PFSK-1 (cell line): ENCODE data around the gene HMCN2. TPM values are rescaled to one million over a fixed set of nuclear protein-coding genes. Genes with fewer than 3 reads are reported as not detected.

Source experiments
- FOXP2 ChIP-seq: optimal IDR thresholded peaks from 2 replicates; pipeline ENCODE3; 2011; ENCODE audit warnings: borderline replicate concordance, control low read depth, inconsistent platforms; ENCODE audit not compliant: insufficient read depth; ENCODE audit errors: extremely low read length, extremely low read depth
- POLR2AphosphoS5 ChIP-seq: IDR thresholded peaks from 2 replicates; pipeline ENCODE4 v1.6.1; 2012; ENCODE audit warnings: low read depth, mild to moderate bottlenecking, control low read depth, low read length, moderate library complexity
- REST ChIP-seq, 2 experiments: IDR thresholded peaks; 2 replicates each; pipeline versions ENCODE4 v1.6.1 to v1.8.0; 2011 to 2012; ENCODE audit warnings: low read depth in 2 of 2, low read length in 2 of 2, control low read depth in 1 of 2, inconsistent platforms in 1 of 2, mild to moderate bottlenecking in 1 of 2, moderate library complexity in 1 of 2; ENCODE audit not compliant: insufficient read depth in 1 of 2
- SIN3A ChIP-seq: IDR thresholded peaks from 2 replicates; pipeline ENCODE4 v1.6.1; 2012; ENCODE audit warnings: mild to moderate bottlenecking, low read length, moderate library complexity, borderline replicate concordance; ENCODE audit not compliant: insufficient read depth
- TAF1 ChIP-seq: IDR thresholded peaks from 2 replicates; pipeline ENCODE4 v1.6.1; 2012; ENCODE audit warnings: low read length, control low read depth, borderline replicate concordance; ENCODE audit not compliant: insufficient read depth
- polyA plus RNA-seq: library from polyadenylated mRNA; unstranded; fragments of >200 nt; gene quantifications from one replicate; pipeline ENCODE4 v1.2.1, GENCODE V29; 2012; ENCODE audit warnings: low read depth, missing spikeins; ENCODE audit not compliant: insufficient read length

The HMCN2 gene, protein sequence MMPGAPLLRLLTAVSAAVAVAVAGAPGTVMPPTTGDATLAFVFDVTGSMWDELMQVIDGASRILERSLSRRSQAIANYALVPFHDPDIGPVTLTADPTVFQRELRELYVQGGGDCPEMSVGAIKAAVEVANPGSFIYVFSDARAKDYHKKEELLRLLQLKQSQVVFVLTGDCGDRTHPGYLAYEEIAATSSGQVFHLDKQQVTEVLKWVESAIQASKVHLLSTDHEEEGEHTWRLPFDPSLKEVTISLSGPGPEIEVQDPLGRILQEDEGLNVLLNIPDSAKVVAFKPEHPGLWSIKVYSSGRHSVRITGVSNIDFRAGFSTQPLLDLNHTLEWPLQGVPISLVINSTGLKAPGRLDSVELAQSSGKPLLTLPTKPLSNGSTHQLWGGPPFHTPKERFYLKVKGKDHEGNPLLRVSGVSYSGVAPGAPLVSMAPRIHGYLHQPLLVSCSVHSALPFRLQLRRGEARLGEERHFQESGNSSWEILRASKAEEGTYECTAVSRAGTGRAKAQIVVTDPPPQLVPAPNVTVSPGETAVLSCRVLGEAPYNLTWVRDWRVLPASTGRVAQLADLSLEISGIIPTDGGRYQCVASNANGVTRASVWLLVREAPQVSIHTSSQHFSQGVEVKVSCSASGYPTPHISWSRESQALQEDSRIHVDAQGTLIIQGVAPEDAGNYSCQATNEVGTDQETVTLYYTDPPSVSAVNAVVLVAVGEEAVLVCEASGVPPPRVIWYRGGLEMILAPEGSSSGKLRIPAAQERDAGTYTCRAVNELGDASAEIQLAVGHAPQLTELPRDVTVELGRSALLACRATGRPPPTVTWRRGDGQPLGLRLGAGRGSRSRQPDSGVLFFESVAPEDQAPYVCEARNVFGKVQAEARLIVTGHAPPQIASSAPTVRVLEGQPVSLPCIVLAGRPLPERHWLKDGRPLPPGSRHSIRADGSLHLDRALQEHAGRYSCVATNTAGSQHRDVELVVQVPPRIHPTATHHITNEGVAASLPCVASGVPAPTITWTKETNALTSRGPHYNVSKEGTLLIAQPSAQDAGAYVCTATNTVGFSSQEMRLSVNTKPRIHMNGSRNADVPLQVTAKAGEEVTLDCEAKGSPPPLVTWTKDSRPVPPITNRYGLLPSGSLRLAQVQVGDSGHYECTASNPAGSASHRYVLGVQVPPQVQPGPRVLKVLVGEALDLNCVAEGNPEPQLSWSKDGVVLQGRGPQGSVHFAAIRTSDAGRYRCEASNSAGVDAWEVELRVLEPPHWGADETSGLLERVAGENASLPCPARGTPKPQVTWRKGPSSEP (N-terminal part only)
- polyA plus RNA-seq, result 0.29 TPM

GRCh38 chr9:130265431-130266235 is at the start of gene HMCN2:
TSS of gene HMCN2 (plus strand) at chr9:130265760. CDS start at chr9:130265879, 119 bp downstream.
- TF ChIP-seq FOXP2, result no peak
- no peak for TF ChIP-seq SIN3A
- TF ChIP-seq TAF1, result no peak
- TF ChIP-seq REST (IDR thresholded peaks at IDR 0.05; ENCODE audit: insufficient read depth in 1 of 2, low read depth in 2 of 2, low read length in 2 of 2), result no peak
- no peak for TF ChIP-seq POLR2AphosphoS5

DNA sequence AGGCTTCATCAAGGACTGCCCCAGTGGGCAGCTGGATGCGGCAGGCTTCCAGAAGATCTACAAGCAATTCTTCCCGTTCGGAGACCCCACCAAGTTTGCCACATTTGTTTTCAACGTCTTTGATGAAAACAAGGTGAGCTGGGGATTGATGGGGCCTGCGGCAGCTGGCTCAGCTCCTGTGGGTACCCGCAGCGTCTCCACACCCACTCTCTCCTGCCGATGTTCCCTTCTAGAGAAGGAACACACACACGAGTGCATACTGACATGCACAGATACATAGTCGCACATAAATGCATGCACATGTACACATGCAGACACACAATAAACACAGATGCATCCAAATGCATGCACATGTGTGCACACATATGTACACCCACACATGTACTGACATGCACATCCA is 47.7 kb upstream of the HMCN2 start:
- TF ChIP-seq TAF1 (no peak), REST (IDR thresholded peaks at IDR 0.05; ENCODE audit: insufficient read depth in 1 of 2, low read depth in 2 of 2, low read length in 2 of 2) (no peak), FOXP2 (no peak), SIN3A (no peak), POLR2AphosphoS5 (no peak)

DNA sequence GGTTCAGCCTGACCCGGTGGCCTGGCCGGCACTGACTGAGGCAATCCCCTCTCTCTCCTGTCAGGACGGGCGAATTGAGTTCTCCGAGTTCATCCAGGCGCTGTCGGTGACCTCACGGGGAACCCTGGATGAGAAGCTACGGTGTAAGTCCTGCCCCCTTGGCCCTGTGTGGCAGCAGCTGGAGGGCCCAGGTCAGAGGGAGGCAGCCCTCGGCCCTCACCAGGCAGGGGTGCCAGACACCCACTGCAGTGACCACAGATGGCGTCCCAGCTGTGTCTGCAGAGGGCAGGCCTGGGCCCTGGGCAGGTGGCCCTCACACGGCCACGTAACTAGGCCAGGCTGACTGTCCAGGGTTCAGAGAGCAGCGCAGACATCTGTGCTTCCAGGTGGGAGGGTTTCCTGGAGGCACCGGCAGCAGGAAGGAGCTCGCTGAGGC is 45.9 kb upstream of the HMCN2 start:
- TF ChIP-seq SIN3A (no peak), REST (IDR thresholded peaks at IDR 0.05; ENCODE audit: insufficient read depth in 1 of 2, low read depth in 2 of 2, low read length in 2 of 2) (no peak), FOXP2 (no peak), TAF1 (no peak), POLR2AphosphoS5 (no peak)

DNA sequence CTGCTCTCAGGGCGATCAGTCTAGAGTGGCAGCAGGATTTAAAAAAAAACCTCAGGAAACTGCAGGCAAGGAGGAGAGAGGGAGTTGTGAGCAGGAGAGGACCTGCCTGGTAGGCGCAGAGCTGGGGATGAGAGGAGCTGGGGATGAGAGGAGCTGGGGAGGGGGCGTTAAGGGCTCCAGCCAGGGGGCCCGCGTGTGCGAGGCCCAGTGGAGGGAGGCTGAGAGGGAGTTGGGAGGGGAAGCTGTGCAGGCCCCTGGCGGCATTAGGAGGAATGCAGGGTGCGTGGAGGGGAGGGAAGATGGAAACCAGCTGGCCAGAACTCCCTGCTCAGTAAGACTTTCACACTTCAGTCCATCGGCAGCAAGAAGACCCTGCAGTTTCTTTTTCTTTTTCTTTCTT is 45.2 kb upstream of the HMCN2 start:
- TF ChIP-seq REST (IDR thresholded peaks at IDR 0.05; ENCODE audit: insufficient read depth in 1 of 2, low read depth in 2 of 2, low read length in 2 of 2), result no peak
- no peak for TF ChIP-seq SIN3A
- no peak for TF ChIP-seq POLR2AphosphoS5
- no peak for TF ChIP-seq FOXP2
- no peak for TF ChIP-seq TAF1
